Ramos (cell line): ENCODE data around the gene GNPTAB.
"Not testable (repeated sequence)": the region's sequence is repeated elsewhere in the genome, so short reads cannot be mapped to it uniquely, and the experiment has no call there.

Source experiments
- in situ Hi-C: fragments of 300-500 bp; cut with MboI; formaldehyde crosslinking; loops from one replicate; pipeline ENCODE4 v1.14.3; 2022; ENCODE audit warnings: low sequenced_read_pairs; ENCODE audit not compliant: unreplicated experiment

GNPTAB gene

GRCh38 chr12:101811342-101811741, 19.4 kb downstream of the GNPTAB start:
- in situ Hi-C loops: not testable (repeated sequence)

GRCh38 chr12:101809208-101809607, 21.6 kb downstream of the GNPTAB start:
- in situ Hi-C loops: no loop called here

DNA sequence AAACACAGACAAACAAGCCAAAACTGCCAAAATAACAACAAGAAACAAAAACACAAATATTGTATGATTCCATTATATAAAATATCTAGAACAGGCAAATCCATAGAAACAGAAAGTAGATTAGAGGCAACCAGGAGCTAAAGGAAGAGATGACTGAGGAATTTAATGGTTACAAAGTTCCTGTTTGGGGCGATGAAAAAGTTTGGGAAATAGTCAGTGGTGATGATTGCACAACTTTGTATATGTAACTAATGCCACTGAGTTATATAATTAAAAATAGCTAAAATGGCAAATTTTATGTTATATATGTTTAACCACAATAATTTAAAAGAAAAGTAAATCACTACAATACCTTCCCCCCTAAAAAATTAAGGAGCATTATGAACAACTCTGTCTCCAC, 24.5 kb downstream of the GNPTAB start:
- in situ Hi-C loops: no loop called here

- in situ Hi-C loops: no loop called here
Observed at GRCh38 chr12:101804409-101804808, 26.4 kb downstream of the GNPTAB start.

GRCh38 chr12:101803978-101804377, 26.8 kb downstream of the GNPTAB start:
- in situ Hi-C loops: no loop called here

- in situ Hi-C loops: no loop called here
Observed at GRCh38 chr12:101802486-101802885, 28.3 kb downstream of the GNPTAB start.

DNA sequence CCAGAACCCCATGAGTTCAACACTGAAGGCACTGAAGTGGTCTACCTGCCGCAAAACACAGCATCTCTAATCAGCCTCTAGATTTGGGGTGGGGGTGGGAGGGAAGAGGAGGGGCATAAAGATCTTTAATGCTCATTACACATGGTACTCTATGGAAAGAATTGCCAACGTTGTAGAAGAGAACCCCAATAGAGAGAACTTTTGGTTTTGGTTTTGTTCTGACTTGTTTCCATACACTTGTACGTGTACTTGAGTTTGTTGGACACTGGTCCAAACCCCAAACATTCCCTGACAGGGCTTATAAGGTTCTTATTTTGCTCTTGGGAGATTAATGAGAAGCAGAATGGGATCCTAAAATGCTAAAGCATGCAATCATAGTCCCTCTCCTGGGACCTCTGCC, 31.0 kb downstream of the GNPTAB start:
- in situ Hi-C loops: no loop called here

DNA sequence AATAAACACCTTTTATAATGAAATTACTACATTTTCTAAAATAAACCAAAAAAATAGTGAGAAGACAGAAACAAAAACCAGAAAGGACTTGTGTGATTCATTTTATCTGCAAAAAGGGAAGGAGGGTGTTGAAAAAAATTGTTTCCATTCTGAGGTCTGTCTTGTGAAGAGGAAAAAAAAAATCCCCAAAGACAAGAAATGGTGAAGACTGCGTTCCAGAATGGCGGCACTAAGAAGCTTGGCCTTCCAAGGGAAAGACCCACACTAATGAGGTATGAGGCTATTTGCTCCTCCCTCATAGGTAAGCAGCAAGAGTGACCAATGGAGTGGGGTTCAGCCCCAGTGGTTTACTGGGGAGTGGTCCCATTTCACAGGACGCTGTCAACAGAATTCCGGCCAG, 35.0 kb downstream of the GNPTAB start:
- in situ Hi-C loops: no loop called here

DNA sequence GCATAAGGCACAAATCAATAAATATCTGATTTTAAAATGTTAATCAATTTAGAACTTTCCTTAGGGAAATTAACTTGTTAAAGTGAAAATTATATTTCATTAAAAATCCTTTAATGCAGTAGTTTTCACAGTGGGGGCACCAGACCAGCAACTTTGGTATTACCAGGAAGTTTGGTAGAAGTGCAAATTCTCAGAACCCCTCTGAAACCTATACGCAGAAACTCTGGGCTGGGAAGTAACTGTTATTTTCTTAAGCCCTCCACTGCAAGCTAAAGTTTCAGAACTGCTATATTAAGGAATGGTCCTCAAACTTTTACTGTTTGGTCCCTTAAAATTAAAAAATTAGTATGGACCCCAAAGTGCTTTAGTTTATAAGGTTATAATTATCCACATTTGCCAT, 35.7 kb downstream of the GNPTAB start:
- in situ Hi-C loops: no loop called here

DNA sequence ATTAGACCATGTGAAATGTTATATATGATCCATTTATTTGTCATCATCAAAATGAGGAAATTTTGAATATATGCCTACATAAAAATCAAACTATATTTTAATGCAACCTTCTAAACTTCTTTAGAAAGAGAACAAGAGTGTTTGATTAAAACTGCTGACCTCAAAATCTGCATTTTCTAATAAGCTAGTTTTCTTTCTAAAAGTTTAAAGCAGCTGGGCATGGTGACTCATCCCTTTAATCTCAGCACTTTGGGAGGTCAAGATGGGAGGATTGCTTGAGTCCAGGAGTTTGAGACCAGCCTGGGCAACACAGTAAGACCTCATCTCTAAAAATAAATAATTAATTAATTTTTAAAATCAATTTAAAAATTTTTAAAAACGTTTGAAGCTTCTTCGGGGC, 36.2 kb downstream of the GNPTAB start:
- in situ Hi-C loops: no loop called here

DNA sequence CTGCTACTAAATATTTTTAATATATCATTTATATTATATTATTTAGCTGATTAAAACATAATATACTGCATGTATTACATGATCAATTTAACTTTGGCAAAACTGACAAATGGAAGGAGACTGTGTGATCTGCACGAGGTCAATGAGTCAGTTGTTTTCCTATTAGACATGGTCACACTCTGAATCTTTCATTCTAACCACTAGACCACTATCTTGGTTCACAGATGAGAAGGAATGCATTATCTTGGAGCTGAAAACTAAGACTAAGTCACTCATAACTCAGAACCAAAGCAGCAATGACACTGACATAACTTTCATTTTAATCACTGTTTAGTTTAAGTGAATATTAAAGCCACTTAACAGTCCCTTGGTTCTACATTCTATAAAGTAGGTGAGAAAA, 37.4 kb downstream of the GNPTAB start:
- in situ Hi-C loops: no loop called here

DNA sequence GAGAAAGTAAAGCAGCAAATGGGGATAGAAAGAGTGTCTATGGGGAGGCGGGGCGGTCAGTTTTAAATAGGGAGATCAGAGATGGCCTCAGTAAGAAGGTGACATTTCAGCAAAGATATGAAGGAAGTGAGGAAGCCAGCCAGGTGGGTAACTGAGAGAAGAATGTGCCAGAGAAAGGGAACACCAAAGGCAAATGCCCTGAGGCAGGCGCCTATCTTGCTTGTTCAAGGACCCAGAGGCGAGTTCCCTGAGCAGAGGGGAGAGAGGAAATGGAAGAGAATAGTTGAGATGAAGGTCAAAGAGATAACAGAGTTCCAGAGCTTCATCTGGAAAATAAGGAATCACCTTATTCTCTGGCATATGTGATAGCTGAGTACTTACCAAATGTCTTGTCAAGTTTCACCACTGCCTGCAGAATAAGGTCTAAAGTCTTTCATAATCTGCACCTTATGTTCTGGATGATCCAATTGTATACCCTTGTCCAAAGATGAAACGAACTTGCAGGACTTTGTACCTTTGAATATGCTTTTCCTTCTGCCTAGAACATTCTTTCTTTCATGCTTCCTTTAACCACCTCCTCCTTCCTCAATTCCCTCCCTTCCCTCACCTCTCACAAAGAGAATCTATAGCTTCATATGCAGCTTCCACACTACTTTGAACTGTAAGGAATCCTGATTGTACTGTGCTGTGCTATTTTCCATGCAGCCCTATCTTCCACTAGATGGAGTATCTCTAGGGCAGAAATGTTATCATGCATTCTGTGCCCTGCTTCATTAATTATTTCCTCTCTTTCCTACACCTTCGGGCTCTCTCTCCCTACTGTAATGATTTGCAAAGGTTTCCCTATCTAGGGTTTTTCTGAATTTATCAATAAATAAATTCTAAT, 38.5 kb downstream of the GNPTAB start:
- in situ Hi-C loops: no loop called here

DNA sequence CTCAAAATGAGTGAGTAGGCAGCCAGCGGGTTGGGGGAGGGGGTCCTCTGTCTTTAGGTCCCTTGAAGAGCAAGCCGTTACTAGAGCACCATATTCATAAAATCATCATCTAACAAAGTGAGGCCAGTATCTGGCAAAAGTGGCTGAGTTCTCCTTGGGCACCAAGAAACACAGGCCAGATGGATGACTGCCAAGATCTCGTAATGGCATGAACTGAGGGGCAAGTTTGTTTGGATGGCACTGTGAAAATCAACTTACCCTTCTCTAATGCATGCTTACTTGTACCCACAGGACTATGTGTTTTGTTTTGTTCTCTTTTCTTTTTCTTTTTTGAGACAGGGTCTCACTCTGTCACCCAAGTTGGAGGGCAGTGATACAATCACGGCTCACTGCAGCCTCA, 41.6 kb downstream of the GNPTAB start:
- in situ Hi-C loops: no loop called here

GRCh38 chr12:101785671-101786070, 45.1 kb downstream of the GNPTAB start:
- in situ Hi-C loops: no loop called here

DNA sequence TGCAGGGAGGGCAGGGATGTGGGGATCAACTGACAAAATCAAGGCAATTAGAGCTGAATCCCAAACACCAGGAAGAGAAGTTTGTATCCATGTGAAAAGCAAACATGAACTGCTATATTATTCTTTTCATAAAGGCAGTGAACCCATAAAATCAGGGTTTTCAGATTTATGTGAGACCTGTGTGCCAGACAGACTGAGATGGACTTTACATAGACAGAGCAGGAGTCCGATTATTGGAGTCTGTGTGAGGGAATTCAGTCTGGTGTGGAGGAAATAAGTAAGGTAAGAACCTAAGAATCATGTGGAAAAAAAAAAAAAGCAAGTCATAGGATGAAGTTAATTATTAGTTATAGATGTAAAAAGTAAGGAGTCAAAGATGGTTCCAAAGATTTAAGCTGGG, 46.4 kb downstream of the GNPTAB start:
- in situ Hi-C loops: no loop called here

GRCh38 chr12:101783838-101784237, 46.9 kb downstream of the GNPTAB start:
- in situ Hi-C loops: no loop called here

GRCh38 chr12:101783150-101783549, 47.6 kb downstream of the GNPTAB start:
- in situ Hi-C loops: no loop called here

GRCh38 chr12:101782273-101782731, 48.5 kb downstream of the GNPTAB start:
- in situ Hi-C loops: no loop called here

DNA sequence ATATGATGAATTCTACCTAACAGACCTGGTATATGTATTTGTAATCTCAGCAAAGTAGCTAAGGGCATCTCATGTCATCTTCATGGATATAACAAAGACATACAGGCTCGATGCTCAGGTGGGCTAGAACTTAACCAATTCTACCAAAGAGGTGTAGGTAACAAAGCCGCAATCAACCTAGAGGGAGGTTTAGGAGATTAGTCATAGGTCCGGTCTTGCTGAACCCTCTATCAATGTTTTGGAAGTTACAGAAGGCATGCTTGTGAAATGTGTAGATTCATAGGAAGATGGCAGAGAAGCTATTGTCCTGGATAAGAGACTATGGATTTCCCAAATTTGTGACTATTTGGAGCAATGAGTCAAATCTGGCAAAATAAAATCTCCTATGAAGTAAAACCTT, 48.9 kb downstream of the GNPTAB start:
- in situ Hi-C loops: no loop called here

- in situ Hi-C loops: no loop called here
Observed at GRCh38 chr12:101780599-101780998, 50.2 kb downstream of the GNPTAB start.

DNA sequence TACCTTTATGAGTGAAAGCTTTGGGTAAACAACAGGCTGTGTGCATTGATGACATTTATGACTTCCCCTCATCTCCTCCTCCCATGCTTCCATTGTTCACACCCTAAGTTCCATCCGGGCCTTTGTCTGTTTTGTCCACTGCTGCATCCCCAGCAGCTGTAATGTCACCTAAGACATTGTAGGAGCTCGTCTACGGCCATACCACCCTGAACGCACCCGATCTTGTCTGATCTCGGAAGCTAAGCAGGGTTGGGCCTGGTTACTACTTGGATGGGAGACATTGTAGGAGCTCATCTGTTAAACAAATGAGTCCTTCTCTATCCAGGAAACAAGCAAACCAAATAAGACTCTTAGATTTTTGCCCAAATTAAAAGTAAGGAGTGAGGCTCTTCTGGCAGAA, 51.1 kb downstream of the GNPTAB start:
- in situ Hi-C loops: loop anchor here (5.0 kb wide), 1 partner anchor 53 kb away; the partner anchor contains the start of gene GNPTAB

GRCh38 chr12:101779200-101779599, 51.6 kb downstream of the GNPTAB start:
- in situ Hi-C loops: loop anchor here (5.0 kb wide), 1 partner anchor 53 kb away; the partner anchor contains the start of gene GNPTAB
